Activated CD8-positive, alpha-beta memory T cell treated with anti-CD3 and anti-CD28 coated beads for 36 hours (primary cell): Measurements from ENCODE around the gene AMN. TPM values are rescaled to one million over a fixed set of nuclear protein-coding genes. Genes with fewer than 3 reads are reported as not detected.
"Not testable (repeated sequence)": the region's sequence is repeated elsewhere in the genome, so short reads cannot be mapped to it uniquely, and the experiment has no call there.

Source experiments
- CTCF ChIA-PET: fragments of 350-600 bp; sonication (Branson Sonifier 250); formaldehyde crosslinking; loops from one replicate; lab custom pipeline; 2021; ENCODE audit warnings: antibody characterized with exemption; lab: Charles Lee
- POLR2A ChIA-PET: fragments of 350-600 bp; sonication (Branson Sonifier 250); formaldehyde crosslinking; loops from one replicate; lab custom pipeline; 2021; ENCODE audit warnings: antibody characterized with exemption; lab: Charles Lee
- total RNA-seq, 2 experiments: library from RNA; stranded (reverse); gene quantifications; one replicate each; pipeline ENCODE4 v1.2.3, GENCODE V29; 2021

AMN gene
- total RNA-seq = under 1 TPM; 0.71 to 0.72 TPM

- POLR2A ChIA-PET = no interaction called here
- CTCF ChIA-PET = no interaction called here
Observed at GRCh38 chr14:102922490-102923200, at the start of gene AMN. Gene AMN, plus strand, starts transcription at chr14:102922663. Its CDS starts 26 bp downstream, at chr14:102922689.

- CTCF ChIA-PET = no interaction called here
- POLR2A ChIA-PET = no interaction called here
Observed at GRCh38 chr14:102873131-102873530, 49.3 kb upstream of the AMN start.

- POLR2A ChIA-PET = interaction anchor here (0.6 kb wide), 3 partner anchors 74 to 983 kb away, joined by 3 read pairs; no protein-coding TSS in a partner anchor
Observed at GRCh38 chr14:102873546-102874061, 48.9 kb upstream of the AMN start.

GRCh38 chr14:102875652-102876051, 46.8 kb upstream of the AMN start:
- POLR2A ChIA-PET = no interaction called here
- CTCF ChIA-PET = no interaction called here

More at GRCh38 chr14:102873546-102874061, 48.9 kb upstream of the AMN start:
- CTCF ChIA-PET = no interaction called here

GRCh38 chr14:102877511-102877910, 45.0 kb upstream of the AMN start:
- CTCF ChIA-PET = interaction anchor here (0.7 to 1.2 kb wide), 5 partner anchors 9 to 312 kb away, joined by 3 to 5 read pairs (median 3); no protein-coding TSS in a partner anchor
- POLR2A ChIA-PET = not testable (repeated sequence)

- POLR2A ChIA-PET = no interaction called here
Observed at GRCh38 chr14:102878174-102878969, 44.1 kb upstream of the AMN start.

GRCh38 chr14:102878970-102879460, 43.4 kb upstream of the AMN start:
- ChIA-PET POLR2A (interaction anchor here (0.7 kb wide), 1 partner anchor 19 kb away, joined by 3 read pairs; no protein-coding TSS in a partner anchor), CTCF (interaction anchor here (0.6 kb wide), 1 partner anchor 18 kb away, joined by 3 read pairs; no protein-coding TSS in a partner anchor)

More at GRCh38 chr14:102878174-102878969, 44.1 kb upstream of the AMN start:
- CTCF ChIA-PET = interaction anchor here (0.7 kb wide), 2 partner anchors 29 to 86 kb away, joined by 3 to 4 read pairs; no protein-coding TSS in a partner anchor

- ChIA-PET CTCF (interaction anchor here (1.1 to 1.7 kb wide), 2 partner anchors 324 to 520 kb away, joined by 3 to 4 read pairs; no protein-coding TSS in a partner anchor), POLR2A (no interaction called here)
Observed at GRCh38 chr14:102882226-102882906, 40.1 kb upstream of the AMN start.

- POLR2A ChIA-PET = no interaction called here
- CTCF ChIA-PET = no interaction called here
Observed at GRCh38 chr14:102883089-102883541, 39.3 kb upstream of the AMN start.

GRCh38 chr14:102883554-102883953, 38.9 kb upstream of the AMN start:
- CTCF ChIA-PET = no interaction called here
- POLR2A ChIA-PET = no interaction called here

GRCh38 chr14:102885737-102886447, 36.6 kb upstream of the AMN start:
- POLR2A ChIA-PET = no interaction called here
- CTCF ChIA-PET = no interaction called here

- POLR2A ChIA-PET = no interaction called here
- CTCF ChIA-PET = no interaction called here
Observed at GRCh38 chr14:102888748-102889147, 33.7 kb upstream of the AMN start.

GRCh38 chr14:102889615-102890014, 32.8 kb upstream of the AMN start:
- CTCF ChIA-PET = no interaction called here

GRCh38 chr14:102891111-102891510, 31.4 kb upstream of the AMN start:
- POLR2A ChIA-PET = no interaction called here
- CTCF ChIA-PET = no interaction called here

More at GRCh38 chr14:102889615-102890014, 32.8 kb upstream of the AMN start:
- POLR2A ChIA-PET = no interaction called here

- ChIA-PET CTCF (no interaction called here), POLR2A (no interaction called here)
Observed at GRCh38 chr14:102891556-102891955, 30.9 kb upstream of the AMN start.

GRCh38 chr14:102892651-102893050, 29.8 kb upstream of the AMN start:
- ChIA-PET POLR2A (no interaction called here), CTCF (no interaction called here)

GRCh38 chr14:102893452-102893851, 29.0 kb upstream of the AMN start:
- ChIA-PET POLR2A (no interaction called here), CTCF (no interaction called here)

GRCh38 chr14:102896735-102897134, 25.7 kb upstream of the AMN start:
- CTCF ChIA-PET = interaction anchor here (1.3 kb wide), 1 partner anchor 17 kb away, joined by 3 read pairs; no protein-coding TSS in a partner anchor
- POLR2A ChIA-PET = not testable (repeated sequence)
